Activated CD8-positive, alpha-beta memory T cell treated with anti-CD3 and anti-CD28 coated beads, Interleukin-2, amount 50 U/mL, for 1 hour (primary cell): ENCODE results near the gene ZFP57.
"Not testable (repeated sequence)": the region's sequence is repeated elsewhere in the genome, so short reads cannot be mapped to it uniquely, and the experiment has no call there.

Source experiments
- DNase-seq: peaks from one replicate; pipeline ENCODE4 v3.0.0-alpha.2; 2020; ENCODE audit errors: extremely low read depth

Gene ZFP57

GRCh38 chr6:29696147-29697125, 15.5 kb upstream of the ZFP57 start:
- no peak for DNase-seq

GRCh38 chr6:29694637-29695036, 13.7 kb upstream of the ZFP57 start:
- no peak for DNase-seq

GRCh38 chr6:29685718-29686326, 4.9 kb upstream of the ZFP57 start:
- DNase-seq, result no peak

- DNase-seq, result no peak
These were observed 859 bp upstream of the ZFP57 start for GRCh38 chr6:29681811-29682210.

GRCh38 chr6:29680416-29680815, 536 bp downstream of the ZFP57 start:
- DNase-seq, result no peak

- no peak for DNase-seq
These were observed 990 bp downstream of the ZFP57 start for GRCh38 chr6:29679962-29680361.

GRCh38 chr6:29678114-29678513, 2.8 kb downstream of the ZFP57 start:
- DNase-seq, result no peak

- no peak for DNase-seq
These were observed 3.9 kb downstream of the ZFP57 start for GRCh38 chr6:29676981-29677601.

GRCh38 chr6:29675561-29675960, 5.4 kb downstream of the ZFP57 start:
- no peak for DNase-seq

GRCh38 chr6:29674008-29674407, 6.9 kb downstream of the ZFP57 start:
- no peak for DNase-seq

GRCh38 chr6:29673161-29673560, 7.8 kb downstream of the ZFP57 start:
- no peak for DNase-seq

GRCh38 chr6:29672116-29672515, 8.8 kb downstream of the ZFP57 start:
- not testable (repeated sequence) for DNase-seq

GRCh38 chr6:29671026-29671425, 9.9 kb downstream of the ZFP57 start:
- no peak for DNase-seq

GRCh38 chr6:29667158-29667557, 13.8 kb downstream of the ZFP57 start:
- DNase-seq, result no peak

GRCh38 chr6:29666826-29667130, 14.2 kb downstream of the ZFP57 start:
- no peak for DNase-seq

GRCh38 chr6:29665942-29666825, 14.8 kb downstream of the ZFP57 start:
- no peak for DNase-seq

GRCh38 chr6:29663300-29664042, 17.5 kb downstream of the ZFP57 start:
- DNase-seq, result no peak

- DNase-seq, result not testable (repeated sequence)
These were observed 19.3 kb downstream of the ZFP57 start for GRCh38 chr6:29661502-29662141.

GRCh38 chr6:29661071-29661470, 19.9 kb downstream of the ZFP57 start:
- no peak for DNase-seq

GRCh38 chr6:29656798-29657197, 24.2 kb downstream of the ZFP57 start, which contains the start of gene MOG:
MOG (plus strand) TSS chr6:29657092; CDS start chr6:29657210, 118 bp downstream.
- DNase-seq, result no peak
